ENCODE results near the gene SLC8A2.

The SLC8A2 gene

GRCh38 chr19:47378246-47378645, 93.4 kb downstream of the SLC8A2 start:
- Histone ChIP-seq H3K36me3 (peaks cover 74 to 93% (median 87%) of the 10 kb centered on the region in 3 donors), H3K9me3 (no peaks in the 10 kb centered on the region), H3K4me3 (no peak overlapping the region), H3K4me1 (no peaks in the 10 kb centered on the region), H3K27me3 (no peaks in the 10 kb centered on the region), H3K27ac (no peak overlapping the region)
- no peak for TF ChIP-seq CTCF (IDR thresholded peaks at IDR 0.05)
- no peak for DNase-seq
- intact Hi-C loops (cut with DNase I; ENCODE audit: low total_unique reads), result no loop called here
